ENCODE results near the gene LRRC7.

DNA sequence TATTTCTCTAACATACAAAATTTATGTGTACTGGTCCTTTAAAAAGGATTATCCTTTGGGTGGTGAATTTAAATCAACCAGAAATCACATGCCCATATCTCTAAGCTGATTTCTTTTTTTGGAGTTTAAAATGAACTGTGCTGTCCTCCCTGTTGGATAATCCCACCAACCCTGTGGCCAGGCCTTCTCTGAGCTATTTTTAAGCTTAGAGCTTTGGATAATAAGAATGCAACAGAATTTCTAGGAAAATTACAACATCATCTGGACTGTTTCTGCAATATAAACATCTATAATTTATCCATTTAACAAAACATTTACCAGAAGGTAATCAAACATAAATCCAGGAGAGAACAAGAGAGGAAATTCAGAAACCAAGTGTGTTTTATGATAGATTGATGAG is 549.3 kb downstream of the LRRC7 start:
- no peak for TF ChIP-seq CTCF (IDR thresholded peaks at IDR 0.05; ENCODE audit: poor library complexity)
- no peak for TF ChIP-seq EZH2phosphoT487 (IDR thresholded peaks at IDR 0.05; ENCODE audit: low read depth, severe bottlenecking, unreplicated experiment)
